Osteoblast (primary cell): ENCODE data around the gene STK40. TPM values are rescaled to one million over a fixed set of nuclear protein-coding genes. Genes with fewer than 3 reads are reported as not detected.
A peak's percentile ranks its signal among the peaks of the same experiment; 100 is the strongest.

Experiments used
- DNase-seq: peaks from one replicate; pipeline ENCODE4 v3.0.0; 2011; ENCODE audit warnings: low spot score, mixed read lengths; ENCODE audit not compliant: insufficient read length; ENCODE audit errors: missing footprints
- H2AFZ ChIP-seq: 2 replicates; pipeline ENCODE4 v1.6.0; 2011; ENCODE audit warnings: mild to moderate bottlenecking, low read length
- H3K27ac ChIP-seq: 2 replicates; pipeline ENCODE4 v1.5.1; 2011; ENCODE audit warnings: mild to moderate bottlenecking, low read depth, low read length, moderate library complexity
- H3K27me3 ChIP-seq: 2 replicates; pipeline ENCODE4 v1.6.0; 2012; ENCODE audit warnings: mild to moderate bottlenecking, control low read depth, inconsistent platforms, low read length, moderate library complexity; ENCODE audit not compliant: insufficient read depth
- H3K36me3 ChIP-seq: 2 replicates; pipeline ENCODE4 v1.5.1; 2011; ENCODE audit warnings: mild to moderate bottlenecking, low read length, control low read depth, moderate library complexity; ENCODE audit not compliant: insufficient read depth
- H3K4me1 ChIP-seq: 2 replicates; pipeline ENCODE4 v1.5.1; 2011; ENCODE audit warnings: mild to moderate bottlenecking, low read length, control low read depth, moderate library complexity; ENCODE audit not compliant: insufficient read depth
- H3K4me2 ChIP-seq: 2 replicates; pipeline ENCODE4 v1.6.0; 2011; ENCODE audit warnings: mild to moderate bottlenecking, low read length; ENCODE audit not compliant: insufficient read depth
- H3K4me3 ChIP-seq: fragments of 200-600 bp; sonication (generic); 3 replicates; pipeline ENCODE4 v1.5.1; 2012; ENCODE audit warnings: mild to moderate bottlenecking, low read length, inconsistent platforms; ENCODE audit not compliant: insufficient read depth
- H3K79me2 ChIP-seq: 2 replicates; pipeline ENCODE4 v1.6.0; 2012; ENCODE audit warnings: mild to moderate bottlenecking, low read length, control low read depth, inconsistent platforms; ENCODE audit not compliant: insufficient read depth
- H3K9me3 ChIP-seq: 2 replicates; pipeline ENCODE4 v1.5.1; 2011; ENCODE audit warnings: low read depth, low read length, control low read depth
- H4K20me1 ChIP-seq: 2 replicates; pipeline ENCODE4 v1.6.0; 2012; ENCODE audit warnings: mild to moderate bottlenecking, low read length, control low read depth; ENCODE audit not compliant: insufficient read depth
- CTCF ChIP-seq: IDR thresholded peaks from 2 replicates; pipeline ENCODE4 v1.5.1; 2011; ENCODE audit warnings: mild to moderate bottlenecking, low read depth, low read length, moderate library complexity; ENCODE audit errors: extremely low read depth
- total RNA-seq: library from RNA; depleted of rRNA; stranded (reverse); fragments of >200 nt; gene quantifications from 2 replicates; pipeline ENCODE4 v1.2.3, GENCODE V29; 2012

Gene STK40
- total RNA-seq, 1 donor: 11.9 TPM

GRCh38 chr1:36401602-36402503 is 16.1 kb upstream of the STK40 start:
- Histone ChIP-seq H3K4me1 (peaks cover 15% of the 10 kb centered on the region), H2AFZ (peak overlapping the region; percentile 90), H3K4me2 (peak overlapping the region; percentile 92), H3K27me3 (no peaks in the 10 kb centered on the region), H3K36me3 (no peaks in the 10 kb centered on the region), H3K27ac (peak overlapping the region; percentile 88), H3K4me3 (peak overlapping the region; percentile 80), H3K9me3 (no peaks in the 10 kb centered on the region), H4K20me1 (no peaks in the 10 kb centered on the region), H3K79me2 (peaks cover 19% of the 10 kb centered on the region)
- no peak for DNase-seq
- TF ChIP-seq CTCF: no peak

- H3K27me3 ChIP-seq: no peaks in the 10 kb centered on the region
- peak overlapping the region; percentile 92 for H3K4me2 ChIP-seq
- H3K79me2 ChIP-seq: peaks cover 28% of the 10 kb centered on the region
- no peak for TF ChIP-seq CTCF
- peak overlapping the region; percentile 88 for H3K27ac ChIP-seq
- H3K4me1 ChIP-seq: peaks cover 23% of the 10 kb centered on the region
- H3K4me3 ChIP-seq: peak overlapping the region; percentile 80
- H3K36me3 ChIP-seq: no peaks in the 10 kb centered on the region
- no peaks in the 10 kb centered on the region for H3K9me3 ChIP-seq
- peak; percentile 96 for DNase-seq
- H4K20me1 ChIP-seq: no peaks in the 10 kb centered on the region
- H2AFZ ChIP-seq: peak overlapping the region; percentile 95
Observed at GRCh38 chr1:36400825-36401601, 15.3 kb upstream of the STK40 start.

- H4K20me1 ChIP-seq: no peaks in the 10 kb centered on the region
- H3K27me3 ChIP-seq: no peaks in the 10 kb centered on the region
- no peak for DNase-seq
- peak overlapping the region; percentile 66 for H3K27ac ChIP-seq
- peaks cover 31% of the 10 kb centered on the region for H3K79me2 ChIP-seq
- peak overlapping the region; percentile 80 for H3K4me3 ChIP-seq
- H2AFZ ChIP-seq: peak overlapping the region; percentile 95
- TF ChIP-seq CTCF: no peak
- H3K36me3 ChIP-seq: no peaks in the 10 kb centered on the region
- no peaks in the 10 kb centered on the region for H3K9me3 ChIP-seq
- peak overlapping the region; percentile 92 for H3K4me2 ChIP-seq
- H3K4me1 ChIP-seq: peaks cover 23% of the 10 kb centered on the region
Observed at GRCh38 chr1:36400514-36400824, 14.7 kb upstream of the STK40 start.

- H3K27ac ChIP-seq: peak overlapping the region; percentile 93
- H3K4me3 ChIP-seq: peak overlapping the region; percentile 83
- H3K4me2 ChIP-seq: peak overlapping the region; percentile 79
Observed at GRCh38 chr1:36398370-36398977, 12.8 kb upstream of the STK40 start.

More at GRCh38 chr1:36398370-36398977, 12.8 kb upstream of the STK40 start:
- DNase-seq: no peak
- peaks cover 23% of the 10 kb centered on the region for H3K4me1 ChIP-seq
- H3K9me3 ChIP-seq: no peaks in the 10 kb centered on the region
- peaks cover 46% of the 10 kb centered on the region for H3K79me2 ChIP-seq
- H3K27me3 ChIP-seq: no peaks in the 10 kb centered on the region
- peaks cover 8% of the 10 kb centered on the region for H3K36me3 ChIP-seq
- H2AFZ ChIP-seq: peak overlapping the region; percentile 65
- H4K20me1 ChIP-seq: no peaks in the 10 kb centered on the region
- no peak for TF ChIP-seq CTCF
